ENCODE data around the gene TERT. TPM values are rescaled to one million over a fixed set of nuclear protein-coding genes. Genes with fewer than 3 reads are reported as not detected.

TERT gene
- total and polyA plus RNA-seq, 10 of the 15 experiments (the other 5 are each of a cell fraction or from before 2014, with no cell fraction given) = 0.08 to 21.5 (median 5.0) TPM

GRCh38 chr5:1210832-1211251, 84.0 kb downstream of the TERT start:
- 78% methylated on average over 15 of the region's 21 CpGs for WGBS (ENCODE audit: insufficient coverage, insufficient replicate concordance, low lambda C conversion rate, missing lambda C conversion rate)
- TF ChIP-seq ZNF592 (IDR thresholded peaks at IDR 0.05) = no peak
- no peak for TF ChIP-seq PKNOX1 (IDR thresholded peaks at IDR 0.05)
- no peak for TF ChIP-seq RAD21 (IDR thresholded peaks at IDR 0.05; ENCODE audit: insufficient read depth, low read depth, low read length)
- no peak for TF ChIP-seq NFXL1 (IDR thresholded peaks at IDR 0.05; ENCODE audit: borderline replicate concordance)
- H2AFZ ChIP-seq (ENCODE audit: control insufficient read depth, low read depth, low read length) = no peak overlapping the region
- no peaks in the 10 kb centered on the region for H3K36me3 ChIP-seq (ENCODE audit: control insufficient read depth in 2 of 2, insufficient read depth in 2 of 2, low read length in 1 of 2)
- POLR2A ChIA-PET = no interaction called here
- ATAC-seq (no peak), FAIRE-seq (no peak), DNase-seq (ENCODE audit: low read depth, low spot score) (no peak)
- CTCF ChIA-PET = no interaction called here
- BruUV-seq (replicated peaks) = no TSS peak
- no peaks in the 10 kb centered on the region; the same call in 2 of the 3 replicates for H3K9me3 ChIP-seq (replicated peaks; ENCODE audit: control insufficient read depth, insufficient read depth, low read length)
- H3K79me2 ChIP-seq (ENCODE audit: control insufficient read depth, insufficient read depth, low read length) = no peaks in the 10 kb centered on the region
- SMC1A ChIA-PET (ENCODE audit: uncharacterized antibody, unreplicated experiment) = no interaction called here
- H3K4me1 ChIP-seq (ENCODE audit: control insufficient read depth, insufficient read depth, low read length) = no peaks in the 10 kb centered on the region
- no peak overlapping the region for H3K4me3 ChIP-seq
- in situ Hi-C loops (cut with MboI) = no loop called here
- H3K27me3 ChIP-seq (replicated peaks in 1 of 2; ENCODE audit: control insufficient read depth in 2 of 2, insufficient read depth in 2 of 2, low read length in 1 of 2) = no peaks in the 10 kb centered on the region; a peak in 1 of 4 replicates
- H3K4me2 ChIP-seq (ENCODE audit: control insufficient read depth, insufficient read depth) = no peak overlapping the region
- H3K9ac ChIP-seq (ENCODE audit: control insufficient read depth, insufficient read depth, low read length) = no peak overlapping the region
- H4K20me1 ChIP-seq (ENCODE audit: control insufficient read depth, insufficient read depth) = no peaks in the 10 kb centered on the region; the same call in 1 of the 2 replicates
- no peak overlapping the region for H3K27ac ChIP-seq (ENCODE audit: control insufficient read depth, insufficient read depth)
- RAD21 ChIA-PET (ENCODE audit: unreplicated experiment) = no interaction called here
- intact Hi-C loops (cut with micrococcal nuclease; ENCODE audit: unreplicated experiment) = no loop called here
